Fibroblast of lung (primary cell): ENCODE results near the gene SERPINB4. TPM values are rescaled to one million over a fixed set of nuclear protein-coding genes. Genes with fewer than 3 reads are reported as not detected.

Experiments
- DNase-seq, 2 donors: peaks; one replicate each; pipeline versions ENCODE4 v3.0.0 to v3.0.0-alpha.2; 2010; ENCODE audit warnings: low read depth in 2 of 2
- H2AFZ ChIP-seq: 2 replicates; pipeline ENCODE4 v1.5.1; 2012; ENCODE audit warnings: low read length, control low read depth, inconsistent platforms
- H3K27ac ChIP-seq: 2 replicates; pipeline ENCODE4 v1.5.1; 2011; ENCODE audit warnings: low read length, control low read depth; ENCODE audit not compliant: insufficient read depth
- H3K27me3 ChIP-seq: 2 replicates; pipeline ENCODE4 v1.5.1; 2011; ENCODE audit warnings: mild to moderate bottlenecking, low read length; ENCODE audit not compliant: control insufficient read depth, insufficient read depth
- H3K36me3 ChIP-seq: 2 replicates; pipeline ENCODE4 v1.5.1; 2011; ENCODE audit warnings: low read length; ENCODE audit not compliant: control insufficient read depth, insufficient read depth
- H3K4me1 ChIP-seq: 2 replicates; pipeline ENCODE4 v1.5.1; 2011; ENCODE audit warnings: low read length; ENCODE audit not compliant: control insufficient read depth, insufficient read depth; ENCODE audit errors: extremely low read depth
- H3K4me2 ChIP-seq: 2 replicates; pipeline ENCODE4 v1.5.1; 2011; ENCODE audit warnings: low read length, control low read depth; ENCODE audit not compliant: insufficient read depth; ENCODE audit errors: extremely low read depth
- H3K4me3 ChIP-seq, 4 experiments: fragments of 200-600 bp in 1 of 4; sonication (generic) in 1 of 4; replicated peaks in 1 of 4; 2 replicates each; pipeline ENCODE4 v1.5.1; 2011 to 2016; ENCODE audit warnings: low read length in 4 of 4, low read depth in 3 of 4, mild to moderate bottlenecking in 3 of 4, control low read depth in 2 of 4, inconsistent platforms in 1 of 4, mixed read lengths in 1 of 4; ENCODE audit not compliant: insufficient read depth in 1 of 4; ENCODE audit errors: control extremely low read depth in 1 of 4
- H3K79me2 ChIP-seq: 2 replicates; pipeline ENCODE4 v1.5.1; 2012; ENCODE audit warnings: mild to moderate bottlenecking, low read length, inconsistent platforms; ENCODE audit not compliant: control insufficient read depth, insufficient read depth
- H3K9ac ChIP-seq: 2 replicates; pipeline ENCODE4 v1.5.1; 2011; ENCODE audit warnings: mild to moderate bottlenecking, low read length, control low read depth; ENCODE audit not compliant: insufficient read depth
- H3K9me3 ChIP-seq: 2 replicates; pipeline ENCODE4 v1.5.1; 2012; ENCODE audit warnings: low read depth, low read length; ENCODE audit not compliant: control insufficient read depth, insufficient read depth
- H4K20me1 ChIP-seq: 2 replicates; pipeline ENCODE4 v1.5.1; 2011; ENCODE audit warnings: low read length; ENCODE audit not compliant: control insufficient read depth, insufficient read depth; ENCODE audit errors: extremely low read depth
- EZH2 ChIP-seq: IDR thresholded peaks from 2 replicates; pipeline ENCODE4 v1.5.1; 2012; ENCODE audit warnings: low read length, control low read depth, mild to moderate bottlenecking; ENCODE audit errors: missing control alignments
- polyA plus RNA-seq, 2 donors: library from polyadenylated mRNA; depleted of rRNA in 1 of 2; stranded (reverse) in 1 of 2; unstranded in 1 of 2; fragments of >200 nt; gene quantifications; 2 replicates each; pipeline ENCODE4 v1.2.1, GENCODE V29; 2011 to 2012; ENCODE audit warnings: missing spikeins in 1 of 2
- total RNA-seq: library from RNA; depleted of rRNA; stranded (reverse); fragments of >200 nt; gene quantifications from 2 replicates; pipeline ENCODE4 v1.2.1, GENCODE V29; 2014
- TF ChIP-seq, protein P1 (sequence below), 2 donors: IDR thresholded peaks in 1 of 2; conservative IDR thresholded peaks in 1 of 2; 1 replicate in 1 of 2; 2 replicates in 1 of 2; pipeline ENCODE4 v1.5.1; 2011 to 2012; ENCODE audit warnings: low read length in 2 of 2, control low read depth in 1 of 2, inconsistent platforms in 1 of 2, low read depth in 1 of 2, mild to moderate bottlenecking in 1 of 2

SERPINB4 gene
- total and polyA plus RNA-seq, 2 donors (not counting 1 experiment from before 2014, with no cell fraction given), result not detected

DNA sequence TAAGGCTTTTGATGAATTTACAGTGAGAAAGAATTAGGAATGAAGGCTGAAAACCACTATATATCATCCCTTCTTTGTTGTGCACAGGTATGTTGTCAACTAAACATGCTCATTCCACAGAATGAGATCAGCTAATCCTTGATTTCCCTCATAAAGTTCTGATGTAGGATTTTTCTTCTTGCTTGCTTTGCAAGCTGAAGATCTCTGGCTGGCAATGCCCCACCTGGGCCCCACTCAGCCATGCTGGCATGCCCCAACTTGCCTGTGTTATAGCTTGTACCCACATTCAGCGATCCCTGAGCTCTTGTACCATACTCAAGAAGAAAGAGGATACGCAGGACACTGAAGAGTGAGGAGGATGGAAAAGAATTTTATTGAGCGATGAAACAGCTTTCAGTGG is 40.7 kb upstream of the SERPINB4 start:
- Histone ChIP-seq H3K27me3 (no peaks in the 10 kb centered on the region), H3K4me1 (no peaks in the 10 kb centered on the region), H3K9ac (no peak overlapping the region), H3K9me3 (no peaks in the 10 kb centered on the region), H3K36me3 (no peaks in the 10 kb centered on the region), H3K79me2 (no peaks in the 10 kb centered on the region), H3K4me3 (no peak overlapping the region), H3K4me2 (no peak overlapping the region), H2AFZ (no peak overlapping the region), H4K20me1 (no peaks in the 10 kb centered on the region), H3K27ac (no peak overlapping the region)
- TF ChIP-seq EZH2, result no peak
- TF ChIP-seq, protein P1, sequence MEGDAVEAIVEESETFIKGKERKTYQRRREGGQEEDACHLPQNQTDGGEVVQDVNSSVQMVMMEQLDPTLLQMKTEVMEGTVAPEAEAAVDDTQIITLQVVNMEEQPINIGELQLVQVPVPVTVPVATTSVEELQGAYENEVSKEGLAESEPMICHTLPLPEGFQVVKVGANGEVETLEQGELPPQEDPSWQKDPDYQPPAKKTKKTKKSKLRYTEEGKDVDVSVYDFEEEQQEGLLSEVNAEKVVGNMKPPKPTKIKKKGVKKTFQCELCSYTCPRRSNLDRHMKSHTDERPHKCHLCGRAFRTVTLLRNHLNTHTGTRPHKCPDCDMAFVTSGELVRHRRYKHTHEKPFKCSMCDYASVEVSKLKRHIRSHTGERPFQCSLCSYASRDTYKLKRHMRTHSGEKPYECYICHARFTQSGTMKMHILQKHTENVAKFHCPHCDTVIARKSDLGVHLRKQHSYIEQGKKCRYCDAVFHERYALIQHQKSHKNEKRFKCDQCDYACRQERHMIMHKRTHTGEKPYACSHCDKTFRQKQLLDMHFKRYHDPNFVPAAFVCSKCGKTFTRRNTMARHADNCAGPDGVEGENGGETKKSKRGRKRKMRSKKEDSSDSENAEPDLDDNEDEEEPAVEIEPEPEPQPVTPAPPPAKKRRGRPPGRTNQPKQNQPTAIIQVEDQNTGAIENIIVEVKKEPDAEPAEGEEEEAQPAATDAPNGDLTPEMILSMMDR (conservative IDR thresholded peaks at IDR 0.05 in 1 of 2, IDR thresholded peaks at IDR 0.05 in 1 of 2; ENCODE audit: low read depth in 1 of 2, low read length in 2 of 2), result no peak
- DNase-seq, result no peak

DNA sequence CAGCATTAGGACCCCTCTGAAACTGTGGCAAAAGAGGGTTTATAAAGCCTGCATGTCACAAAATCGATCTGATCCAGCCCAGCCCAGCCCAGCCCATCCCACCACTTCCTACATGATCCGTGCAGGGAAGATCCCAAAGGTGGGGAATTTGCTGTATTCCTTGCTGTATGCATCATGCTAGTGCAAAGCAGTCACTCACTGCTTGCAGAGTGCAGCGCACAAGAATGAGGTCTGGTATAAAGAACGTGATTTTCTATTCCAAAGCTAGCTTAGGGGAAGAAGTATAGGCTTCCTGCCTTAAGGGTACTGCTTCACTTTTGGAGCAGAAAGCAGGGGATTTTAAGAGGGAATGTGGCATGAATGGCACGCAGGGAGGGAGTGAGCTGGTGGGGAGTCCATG is 39.8 kb upstream of the SERPINB4 start:
- no peak overlapping the region for H2AFZ ChIP-seq
- H4K20me1 ChIP-seq, result no peaks in the 10 kb centered on the region
- no peaks in the 10 kb centered on the region for H3K4me1 ChIP-seq
- TF ChIP-seq EZH2, result no peak
- TF ChIP-seq, protein P1 (conservative IDR thresholded peaks at IDR 0.05 in 1 of 2, IDR thresholded peaks at IDR 0.05 in 1 of 2; ENCODE audit: low read depth in 1 of 2, low read length in 2 of 2), result no peak
- H3K79me2 ChIP-seq, result no peaks in the 10 kb centered on the region
- no peaks in the 10 kb centered on the region for H3K9me3 ChIP-seq
- H3K27me3 ChIP-seq, result no peaks in the 10 kb centered on the region
- no peak overlapping the region for H3K9ac ChIP-seq
- H3K27ac ChIP-seq, result peak overlapping the region; percentile 43
- no peaks in the 10 kb centered on the region for H3K36me3 ChIP-seq
- no peak overlapping the region for H3K4me3 ChIP-seq
- H3K4me2 ChIP-seq, result no peak overlapping the region
- no peak for DNase-seq

DNA sequence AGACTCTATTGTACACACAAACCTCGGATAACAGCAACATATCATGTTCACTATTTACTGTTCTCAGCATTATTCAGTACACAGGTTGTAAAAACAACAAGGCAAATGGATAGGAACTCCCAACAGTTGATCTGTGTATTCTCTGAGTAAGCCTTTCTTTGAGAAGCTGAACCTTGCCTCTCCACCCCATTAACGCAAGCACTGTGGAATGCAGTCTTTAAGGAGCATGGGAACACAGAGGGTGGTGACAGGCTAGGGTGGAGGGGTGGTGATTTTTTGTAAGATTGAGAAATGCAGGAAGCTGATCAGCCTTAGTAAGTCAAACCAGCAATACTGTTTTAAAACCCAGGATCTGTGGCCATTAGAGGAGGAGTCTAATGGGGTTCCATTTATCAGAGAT is 39.1 kb upstream of the SERPINB4 start:
- H3K4me2 ChIP-seq, result peak overlapping the region; percentile 27
- no peak overlapping the region for H3K9ac ChIP-seq
- H3K27ac ChIP-seq, result peak overlapping the region; percentile 52
- H3K36me3 ChIP-seq, result no peaks in the 10 kb centered on the region
- H2AFZ ChIP-seq, result peak overlapping the region; percentile 45
- peak; percentile 80 to 90 for DNase-seq
- no peaks in the 10 kb centered on the region for H4K20me1 ChIP-seq
- H3K79me2 ChIP-seq, result no peaks in the 10 kb centered on the region
- H3K9me3 ChIP-seq, result no peaks in the 10 kb centered on the region
- H3K27me3 ChIP-seq, result no peaks in the 10 kb centered on the region
- no peak overlapping the region for H3K4me3 ChIP-seq
- TF ChIP-seq, protein P1 (conservative IDR thresholded peaks at IDR 0.05 in 1 of 2, IDR thresholded peaks at IDR 0.05 in 1 of 2; ENCODE audit: low read depth in 1 of 2, low read length in 2 of 2), result no peak
- no peak for TF ChIP-seq EZH2
- no peaks in the 10 kb centered on the region for H3K4me1 ChIP-seq
